DND-41 (cell line): ENCODE results near the gene KRTAP10-3.
"Not testable (repeated sequence)": the region's sequence is repeated elsewhere in the genome, so short reads cannot be mapped to it uniquely, and the experiment has no call there.

Source experiments
- CTCF ChIP-seq: IDR thresholded peaks from 2 replicates; pipeline ENCODE4 v1.5.1; 2012; ENCODE audit warnings: borderline replicate concordance, low read length, moderate library complexity, mild to moderate bottlenecking; ENCODE audit not compliant: poor library complexity, severe bottlenecking; ENCODE audit errors: extremely low read depth
- EZH2 ChIP-seq: IDR thresholded peaks from 3 replicates; pipeline ENCODE4 v1.6.1; 2012; ENCODE audit warnings: borderline replicate concordance, low read depth, mild to moderate bottlenecking, moderate library complexity, low read length, inconsistent platforms; ENCODE audit not compliant: severe bottlenecking

- not testable (repeated sequence) for TF ChIP-seq CTCF, EZH2
Observed at GRCh38 chr21:44601091-44601490, 42.5 kb upstream of the KRTAP10-3 start.
